HEK293 (cell line): ENCODE results near the gene SPESP1.

Experiments used
- CTCF ChIA-PET: fragments of 350-600 bp; formaldehyde crosslinking; extraction: SDS; loops from one replicate; lab custom pipeline; 2021; ENCODE audit warnings: antibody characterized with exemption; lab: Yijun Ruan, JAX
- POLR2A ChIA-PET: fragments of 300-600 bp; formaldehyde crosslinking; extraction: SDS; loops from one replicate; lab custom pipeline; 2020; ENCODE audit warnings: antibody characterized with exemption, inconsistent platforms; lab: Yijun Ruan, JAX
- H3K27ac ChIP-seq: fragments of 200-500 bp; sonication (Bioruptor generic); 2 replicates; pipeline ENCODE4 v1.5.1; 2014; ENCODE audit warnings: low read depth, low read length, control low read depth, inconsistent platforms; ENCODE audit errors: extremely low read depth
- H3K36me3 ChIP-seq, 2 experiments: fragments of 200-500 bp in 1 of 2; sonication (Bioruptor generic) in 1 of 2; 1 replicate in 1 of 2; 2 replicates in 1 of 2; pipeline ENCODE4 v1.5.1; 2014 to 2017; ENCODE audit warnings: inconsistent platforms in 2 of 2, low read length in 2 of 2; ENCODE audit not compliant: control insufficient read depth in 2 of 2, insufficient read depth in 1 of 2
- H3K4me1 ChIP-seq: fragments of 200-500 bp; sonication (Bioruptor generic); 2 replicates; pipeline ENCODE4 v1.5.1; 2014; ENCODE audit warnings: mild to moderate bottlenecking, low read length, inconsistent platforms; ENCODE audit not compliant: control insufficient read depth, insufficient read depth
- H3K4me3 ChIP-seq: 2 replicates; pipeline ENCODE4 v1.5.1; 2011; ENCODE audit warnings: low read depth, mild to moderate bottlenecking, control low read depth, low read length, moderate library complexity
- H3K9me3 ChIP-seq: fragments of 200-500 bp; sonication (Bioruptor generic); 2 replicates; pipeline ENCODE4 v1.5.1; 2014; ENCODE audit warnings: low read depth, low read length, inconsistent platforms; ENCODE audit not compliant: control insufficient read depth, insufficient read depth
- GLI4 ChIP-seq: fragments of 450-650 bp; formaldehyde crosslinking; IDR thresholded peaks from 2 replicates; pipeline ENCODE4 v1.5.1; 2016; ENCODE audit warnings: missing biosample characterization, missing genetic modification characterization
- IKZF3 ChIP-seq: fragments of 450-650 bp; IDR thresholded peaks from 2 replicates; pipeline ENCODE4 v1.5.0; 2018; ENCODE audit warnings: missing biosample characterization, mild to moderate bottlenecking, missing genetic modification characterization, moderate library complexity
- MEIS1 ChIP-seq: sonication (generic); formaldehyde crosslinking; IDR thresholded peaks from 2 replicates; pipeline ENCODE4 v1.8.1; 2022; ENCODE audit warnings: missing genetic modification reagents, mild to moderate bottlenecking, borderline replicate concordance
- OVOL3 ChIP-seq: fragments of 450-650 bp; formaldehyde crosslinking; IDR thresholded peaks from 2 replicates; pipeline ENCODE4 v1.5.1; 2016; ENCODE audit warnings: missing biosample characterization, missing genetic modification characterization
- SCRT1 ChIP-seq: fragments of 450-650 bp; formaldehyde crosslinking; IDR thresholded peaks from 2 replicates; pipeline ENCODE4 v1.5.1; 2016; ENCODE audit warnings: missing biosample characterization, missing genetic modification characterization, borderline replicate concordance
- SCRT2 ChIP-seq: fragments of 450-650 bp; formaldehyde crosslinking; IDR thresholded peaks from 2 replicates; pipeline ENCODE4 v1.5.1; 2016; ENCODE audit warnings: missing biosample characterization, missing genetic modification characterization
- ZEB2 ChIP-seq: fragments of 450-650 bp; formaldehyde crosslinking; IDR thresholded peaks from 2 replicates; pipeline ENCODE4 v1.5.1; 2016; ENCODE audit warnings: missing biosample characterization, missing genetic modification characterization
- ZNF121 ChIP-seq: fragments of 450-650 bp; formaldehyde crosslinking; IDR thresholded peaks from 2 replicates; pipeline ENCODE4 v1.5.1; 2016; ENCODE audit warnings: missing biosample characterization, missing genetic modification characterization
- ZNF133 ChIP-seq: fragments of 450-650 bp; formaldehyde crosslinking; IDR thresholded peaks from 2 replicates; pipeline ENCODE4 v1.5.1; 2016; ENCODE audit warnings: missing biosample characterization, missing genetic modification characterization
- ZNF174 ChIP-seq: fragments of 450-650 bp; formaldehyde crosslinking; IDR thresholded peaks from 2 replicates; pipeline ENCODE4 v1.5.0; 2017; ENCODE audit warnings: missing biosample characterization, mild to moderate bottlenecking, missing genetic modification characterization
- ZNF202 ChIP-seq: fragments of 450-650 bp; formaldehyde crosslinking; IDR thresholded peaks from 2 replicates; pipeline ENCODE4 v1.5.1; 2016; ENCODE audit warnings: missing biosample characterization, missing genetic modification characterization, borderline replicate concordance
- ZNF221 ChIP-seq: fragments of 450-650 bp; formaldehyde crosslinking; IDR thresholded peaks from 2 replicates; pipeline ENCODE4 v1.5.1; 2017; ENCODE audit warnings: missing biosample characterization, missing genetic modification characterization, borderline replicate concordance
- ZNF292 ChIP-seq: fragments of 450-650 bp; formaldehyde crosslinking; IDR thresholded peaks from 2 replicates; pipeline ENCODE4 v1.5.1; 2016; ENCODE audit warnings: low read depth, missing biosample characterization, missing genetic modification characterization, borderline replicate concordance
- ZNF311 ChIP-seq: fragments of 450-650 bp; formaldehyde crosslinking; IDR thresholded peaks from 2 replicates; pipeline ENCODE4 v1.5.1; 2017; ENCODE audit warnings: missing biosample characterization, missing genetic modification characterization, borderline replicate concordance
- ZNF335 ChIP-seq: fragments of 450-650 bp; formaldehyde crosslinking; conservative IDR thresholded peaks from 2 replicates; pipeline ENCODE4 v1.5.1; 2016; ENCODE audit warnings: missing biosample characterization, missing genetic modification characterization
- ZNF350 ChIP-seq: fragments of 450-650 bp; formaldehyde crosslinking; IDR thresholded peaks from 2 replicates; pipeline ENCODE4 v1.5.0; 2017; ENCODE audit warnings: missing biosample characterization, mild to moderate bottlenecking, missing genetic modification characterization
- ZNF366 ChIP-seq: fragments of 450-650 bp; formaldehyde crosslinking; conservative IDR thresholded peaks from 2 replicates; pipeline ENCODE4 v1.5.1; 2016; ENCODE audit warnings: missing biosample characterization, missing genetic modification characterization
- ZNF449 ChIP-seq: fragments of 450-650 bp; formaldehyde crosslinking; IDR thresholded peaks from 2 replicates; pipeline ENCODE4 v1.5.1; 2017; ENCODE audit warnings: missing biosample characterization, mild to moderate bottlenecking, missing genetic modification characterization, moderate library complexity
- ZNF513 ChIP-seq: fragments of 450-650 bp; IDR thresholded peaks from 2 replicates; pipeline ENCODE4 v1.5.1; 2018; ENCODE audit warnings: missing biosample characterization, missing genetic modification characterization
- ZNF558 ChIP-seq: fragments of 450-650 bp; formaldehyde crosslinking; IDR thresholded peaks from 2 replicates; pipeline ENCODE4 v1.5.1; 2016; ENCODE audit warnings: missing biosample characterization, missing genetic modification characterization
- ZNF623 ChIP-seq: fragments of 450-650 bp; formaldehyde crosslinking; IDR thresholded peaks from 2 replicates; pipeline ENCODE4 v1.5.1; 2016; ENCODE audit warnings: missing biosample characterization, missing genetic modification characterization
- TF ChIP-seq, protein P1 (sequence below): fragments of 450-650 bp; IDR thresholded peaks from 2 replicates; pipeline ENCODE4 v1.5.1; 2018; ENCODE audit warnings: missing biosample characterization, mild to moderate bottlenecking, missing genetic modification characterization

SPESP1 gene

DNA sequence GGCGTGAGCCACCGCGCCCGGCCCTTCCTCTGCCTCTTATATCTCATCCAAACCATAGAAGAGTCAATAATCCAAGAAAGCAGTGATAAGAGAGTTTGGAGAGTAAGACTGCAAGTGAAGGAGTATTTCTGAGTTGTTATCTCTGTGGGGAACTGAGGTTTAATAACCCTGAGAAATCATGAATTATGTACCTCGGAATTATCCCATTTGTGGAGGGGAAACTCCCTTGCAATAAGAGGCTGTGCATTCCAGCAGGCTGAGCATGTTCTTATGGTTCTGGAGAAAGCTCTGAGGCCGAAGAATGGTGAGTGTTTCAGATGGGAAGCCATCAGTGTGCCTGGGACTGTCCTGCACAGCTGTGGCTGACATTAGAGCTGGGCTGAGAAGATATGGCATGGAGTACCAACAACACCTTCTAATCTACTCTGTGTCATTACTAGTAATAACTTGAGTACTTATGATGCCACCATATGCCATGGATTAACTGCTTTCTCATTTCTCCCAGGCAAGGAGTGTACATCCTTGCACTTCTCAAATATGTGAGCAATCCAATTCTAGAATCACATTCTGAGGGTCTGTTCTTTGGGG is 52.7 kb downstream of the SPESP1 start (continued):
- TF ChIP-seq IKZF3 (tag by site-specific recombination) (no peak), ZNF449 (tag by site-specific recombination) (no peak), SCRT1 (tag by site-specific recombination) (no peak), ZNF121 (tag by site-specific recombination) (no peak), ZNF174 (tag by site-specific recombination) (no peak), GLI4 (tag by site-specific recombination) (no peak), ZNF335 (no peak), ZNF558 (no peak)

- ChIA-PET POLR2A (no interaction called here), CTCF (interaction anchor here (0.5 to 1.6 kb wide), 3 partner anchors 12 to 75 kb away, joined by 3 to 6 read pairs (median 4); no protein-coding TSS in a partner anchor)
- Histone ChIP-seq H3K36me3 (no peaks in the 10 kb centered on the region), H3K9me3 (no peaks in the 10 kb centered on the region), H3K4me3 (no peak overlapping the region), H3K4me1 (no peaks in the 10 kb centered on the region), H3K27ac (no peak overlapping the region)
- TF ChIP-seq ZNF513, result no peak
- TF ChIP-seq, protein P1, sequence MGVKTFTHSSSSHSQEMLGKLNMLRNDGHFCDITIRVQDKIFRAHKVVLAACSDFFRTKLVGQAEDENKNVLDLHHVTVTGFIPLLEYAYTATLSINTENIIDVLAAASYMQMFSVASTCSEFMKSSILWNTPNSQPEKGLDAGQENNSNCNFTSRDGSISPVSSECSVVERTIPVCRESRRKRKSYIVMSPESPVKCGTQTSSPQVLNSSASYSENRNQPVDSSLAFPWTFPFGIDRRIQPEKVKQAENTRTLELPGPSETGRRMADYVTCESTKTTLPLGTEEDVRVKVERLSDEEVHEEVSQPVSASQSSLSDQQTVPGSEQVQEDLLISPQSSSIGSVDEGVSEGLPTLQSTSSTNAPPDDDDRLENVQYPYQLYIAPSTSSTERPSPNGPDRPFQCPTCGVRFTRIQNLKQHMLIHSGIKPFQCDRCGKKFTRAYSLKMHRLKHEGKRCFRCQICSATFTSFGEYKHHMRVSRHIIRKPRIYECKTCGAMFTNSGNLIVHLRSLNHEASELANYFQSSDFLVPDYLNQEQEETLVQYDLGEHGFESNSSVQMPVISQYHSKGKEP (tag by site-specific recombination), result no peak
- TF ChIP-seq ZNF202 (tag by site-specific recombination), result no peak
- TF ChIP-seq SCRT2 (tag by site-specific recombination), result no peak
- no peak for TF ChIP-seq ZNF311 (tag by site-specific recombination)
- TF ChIP-seq ZNF366, result no peak
- TF ChIP-seq ZNF623, result no peak
- TF ChIP-seq OVOL3 (tag by site-specific recombination), result no peak
- TF ChIP-seq ZEB2 (tag by site-specific recombination), result no peak
- no peak for TF ChIP-seq MEIS1 (CRISPR knock-in tag)
- TF ChIP-seq ZNF133, result no peak
- TF ChIP-seq ZNF221 (tag by site-specific recombination), result no peak
- TF ChIP-seq ZNF350, result no peak
- no peak for TF ChIP-seq ZNF292
Observed at GRCh38 chr15:68983961-68984481, 53.7 kb downstream of the SPESP1 start.
